Measurements from ENCODE around the gene PLIN5.

PLIN5 gene

GRCh38 chr19:4511300-4512054 is 23.5 kb downstream of the PLIN5 start:
- DNase-seq (ENCODE audit: low spot score in 2 of 2) (no peak), ATAC-seq (no peak)
- Mint-ChIP-seq H3K4me3 (no peak overlapping the region), H3K27ac (no peak overlapping the region), H3K9me3 (no peaks in the 10 kb centered on the region), H3K4me1 (peaks cover 4% of the 10 kb centered on the region), H3K36me3 (peaks cover under 1% of the 10 kb centered on the region)

- H3K27ac Mint-ChIP-seq, result no peak overlapping the region
- no peak for DNase-seq (ENCODE audit: low spot score in 2 of 2)
- no peak for ATAC-seq
Measured at GRCh38 chr19:4510435-4511255, 24.4 kb downstream of the PLIN5 start.

GRCh38 chr19:4508698-4509097 is 26.3 kb downstream of the PLIN5 start:
- DNase-seq (ENCODE audit: low spot score in 2 of 2), result no peak
- H3K4me3 Mint-ChIP-seq, result no peak overlapping the region
- H3K9me3 Mint-ChIP-seq, result no peaks in the 10 kb centered on the region
- H3K27ac Mint-ChIP-seq, result peak overlapping the region; percentile 67
- no peak for ATAC-seq
- H3K4me1 Mint-ChIP-seq, result peaks cover 14% of the 10 kb centered on the region
- H3K36me3 Mint-ChIP-seq, result peaks cover 11% of the 10 kb centered on the region

More at GRCh38 chr19:4510435-4511255, 24.4 kb downstream of the PLIN5 start:
- peaks cover 7% of the 10 kb centered on the region for H3K36me3 Mint-ChIP-seq
- no peak overlapping the region for H3K4me3 Mint-ChIP-seq
- peaks cover 12% of the 10 kb centered on the region for H3K4me1 Mint-ChIP-seq
- H3K9me3 Mint-ChIP-seq, result no peaks in the 10 kb centered on the region

GRCh38 chr19:4507804-4508203 is 27.2 kb downstream of the PLIN5 start:
- DNase-seq (ENCODE audit: low spot score in 2 of 2) (no peak), ATAC-seq (no peak)
- H3K36me3 Mint-ChIP-seq, result peaks cover 13% of the 10 kb centered on the region
- no peaks in the 10 kb centered on the region for H3K9me3 Mint-ChIP-seq
- peaks cover 14% of the 10 kb centered on the region for H3K4me1 Mint-ChIP-seq
- H3K27ac Mint-ChIP-seq, result peak overlapping the region; percentile 67
- H3K4me3 Mint-ChIP-seq, result no peak overlapping the region

GRCh38 chr19:4507150-4507452 is 27.9 kb downstream of the PLIN5 start:
- peak overlapping the region; percentile 86 for H3K27ac Mint-ChIP-seq
- peaks cover 14% of the 10 kb centered on the region for H3K4me1 Mint-ChIP-seq
- DNase-seq (ENCODE audit: low spot score in 2 of 2) (no peak), ATAC-seq (no peak)
- H3K36me3 Mint-ChIP-seq, result peaks cover 19% of the 10 kb centered on the region
- H3K4me3 Mint-ChIP-seq, result no peak overlapping the region
- H3K9me3 Mint-ChIP-seq, result no peaks in the 10 kb centered on the region

- ATAC-seq (peak; percentile 49), DNase-seq (ENCODE audit: low spot score in 2 of 2) (no peak)
- peaks cover 19% of the 10 kb centered on the region for H3K36me3 Mint-ChIP-seq
- H3K4me1 Mint-ChIP-seq, result peaks cover 14% of the 10 kb centered on the region
- no peaks in the 10 kb centered on the region for H3K9me3 Mint-ChIP-seq
- H3K27ac Mint-ChIP-seq, result peak overlapping the region; percentile 86
- H3K4me3 Mint-ChIP-seq, result no peak overlapping the region
Measured at GRCh38 chr19:4506449-4507149, 28.4 kb downstream of the PLIN5 start.

GRCh38 chr19:4505570-4506448 is 29.2 kb downstream of the PLIN5 start:
- H3K4me3 Mint-ChIP-seq, result no peak overlapping the region
- H3K9me3 Mint-ChIP-seq, result no peaks in the 10 kb centered on the region
- ATAC-seq (no peak), DNase-seq (ENCODE audit: low spot score in 2 of 2) (no peak)
- H3K36me3 Mint-ChIP-seq, result peaks cover 19% of the 10 kb centered on the region
- H3K27ac Mint-ChIP-seq, result peak overlapping the region; percentile 86
- H3K4me1 Mint-ChIP-seq, result peaks cover 14% of the 10 kb centered on the region

GRCh38 chr19:4504891-4505569 is 30.0 kb downstream of the PLIN5 start:
- ATAC-seq, result no peak
- Mint-ChIP-seq H3K4me1 (peaks cover 14% of the 10 kb centered on the region), H3K9me3 (no peaks in the 10 kb centered on the region), H3K36me3 (peaks cover 22% of the 10 kb centered on the region), H3K4me3 (no peak overlapping the region), H3K27ac (peak overlapping the region; percentile 86)
- DNase-seq (ENCODE audit: low spot score in 2 of 2), result no peak

- H3K36me3 Mint-ChIP-seq, result peaks cover 27% of the 10 kb centered on the region
- H3K4me1 Mint-ChIP-seq, result peaks cover 14% of the 10 kb centered on the region
- no peak overlapping the region for H3K27ac Mint-ChIP-seq
- ATAC-seq, result no peak
- no peak for DNase-seq (ENCODE audit: low spot score in 2 of 2)
- no peaks in the 10 kb centered on the region for H3K9me3 Mint-ChIP-seq
- H3K4me3 Mint-ChIP-seq, result no peak overlapping the region
Measured at GRCh38 chr19:4504297-4504701, 30.7 kb downstream of the PLIN5 start.

- Mint-ChIP-seq H3K4me3 (no peak overlapping the region), H3K36me3 (peaks cover 27% of the 10 kb centered on the region), H3K27ac (no peak overlapping the region), H3K4me1 (peaks cover 14% of the 10 kb centered on the region), H3K9me3 (no peaks in the 10 kb centered on the region)
- no peak for DNase-seq (ENCODE audit: low spot score in 2 of 2)
- ATAC-seq, result no peak
Measured at GRCh38 chr19:4503825-4504170, 31.2 kb downstream of the PLIN5 start.

GRCh38 chr19:4503132-4503824 is 31.7 kb downstream of the PLIN5 start:
- H3K4me1 Mint-ChIP-seq, result peaks cover 14% of the 10 kb centered on the region
- H3K36me3 Mint-ChIP-seq, result peaks cover 27% of the 10 kb centered on the region
- H3K9me3 Mint-ChIP-seq, result no peaks in the 10 kb centered on the region
- H3K27ac Mint-ChIP-seq, result no peak overlapping the region
- H3K4me3 Mint-ChIP-seq, result no peak overlapping the region
- DNase-seq (ENCODE audit: low spot score in 2 of 2), result no peak
- no peak for ATAC-seq

- no peak for DNase-seq (ENCODE audit: low spot score in 2 of 2)
- Mint-ChIP-seq H3K27ac (no peak overlapping the region), H3K4me1 (peaks cover 14% of the 10 kb centered on the region), H3K4me3 (no peak overlapping the region), H3K9me3 (no peaks in the 10 kb centered on the region), H3K36me3 (peaks cover 27% of the 10 kb centered on the region)
- no peak for ATAC-seq
Measured at GRCh38 chr19:4502282-4503131, 32.5 kb downstream of the PLIN5 start.

- DNase-seq (ENCODE audit: low spot score in 2 of 2) (no peak), ATAC-seq (no peak)
- Mint-ChIP-seq H3K4me1 (peaks cover 12% of the 10 kb centered on the region), H3K27ac (no peak overlapping the region), H3K9me3 (no peaks in the 10 kb centered on the region), H3K36me3 (peaks cover 27% of the 10 kb centered on the region), H3K4me3 (no peak overlapping the region)
Measured at GRCh38 chr19:4501691-4502090, 33.3 kb downstream of the PLIN5 start.
